GM12864 (cell line): ENCODE data around the gene PPME1.

Experiments used
- DNase-seq: peaks from one replicate; pipeline ENCODE4 v3.0.0-alpha.2; 2011; ENCODE audit warnings: low read depth
- H3K4me3 ChIP-seq: 2 replicates; pipeline ENCODE4 v1.5.1; 2011; ENCODE audit warnings: mild to moderate bottlenecking, low read depth, low read length, control low read depth
- CTCF ChIP-seq: IDR thresholded peaks from 2 replicates; pipeline ENCODE4 v1.5.1; 2011; ENCODE audit warnings: low read depth, mild to moderate bottlenecking, moderate library complexity, low read length, control low read depth, inconsistent platforms; ENCODE audit errors: missing control alignments

Gene PPME1

GRCh38 chr11:74283580-74284180, 112.6 kb downstream of the PPME1 start:
- no peak for TF ChIP-seq CTCF
- H3K4me3 ChIP-seq = no peak overlapping the region
- DNase-seq = no peak

- no peak for TF ChIP-seq CTCF
- DNase-seq = no peak
- no peak overlapping the region for H3K4me3 ChIP-seq
These were observed 113.4 kb downstream of the PPME1 start for GRCh38 chr11:74284466-74284865.

- TF ChIP-seq CTCF = no peak
- H3K4me3 ChIP-seq = no peak overlapping the region
- no peak for DNase-seq
These were observed 117.1 kb downstream of the PPME1 start for GRCh38 chr11:74288161-74288560.

- DNase-seq = no peak
- TF ChIP-seq CTCF = no peak
- no peak overlapping the region for H3K4me3 ChIP-seq
These were observed 117.8 kb downstream of the PPME1 start for GRCh38 chr11:74288911-74289310.

- TF ChIP-seq CTCF = no peak
- no peak for DNase-seq
- no peak overlapping the region for H3K4me3 ChIP-seq
These were observed 126.4 kb downstream of the PPME1 start for GRCh38 chr11:74297484-74297883.

- no peak overlapping the region for H3K4me3 ChIP-seq
- TF ChIP-seq CTCF = no peak
- DNase-seq = no peak
These were observed 127.9 kb downstream of the PPME1 start for GRCh38 chr11:74299015-74299414.
